IPS DF 4.7 (cell line): ENCODE measurements around the gene RHOV.
"Not testable (repeated sequence)": the region's sequence is repeated elsewhere in the genome, so short reads cannot be mapped to it uniquely, and the experiment has no call there.

Experiments
- DNase-seq: peaks from one replicate; pipeline ENCODE4 v3.0.0-alpha.2; 2013; ENCODE audit warnings: low spot score; ENCODE audit errors: extremely low read depth

The RHOV gene

GRCh38 chr15:40875991-40876730 lies 2.1 kb upstream of the RHOV start:
- DNase-seq: no peak

- DNase-seq: no peak
Observed at GRCh38 chr15:40872791-40873693, 992 bp downstream of the RHOV start.

DNA sequence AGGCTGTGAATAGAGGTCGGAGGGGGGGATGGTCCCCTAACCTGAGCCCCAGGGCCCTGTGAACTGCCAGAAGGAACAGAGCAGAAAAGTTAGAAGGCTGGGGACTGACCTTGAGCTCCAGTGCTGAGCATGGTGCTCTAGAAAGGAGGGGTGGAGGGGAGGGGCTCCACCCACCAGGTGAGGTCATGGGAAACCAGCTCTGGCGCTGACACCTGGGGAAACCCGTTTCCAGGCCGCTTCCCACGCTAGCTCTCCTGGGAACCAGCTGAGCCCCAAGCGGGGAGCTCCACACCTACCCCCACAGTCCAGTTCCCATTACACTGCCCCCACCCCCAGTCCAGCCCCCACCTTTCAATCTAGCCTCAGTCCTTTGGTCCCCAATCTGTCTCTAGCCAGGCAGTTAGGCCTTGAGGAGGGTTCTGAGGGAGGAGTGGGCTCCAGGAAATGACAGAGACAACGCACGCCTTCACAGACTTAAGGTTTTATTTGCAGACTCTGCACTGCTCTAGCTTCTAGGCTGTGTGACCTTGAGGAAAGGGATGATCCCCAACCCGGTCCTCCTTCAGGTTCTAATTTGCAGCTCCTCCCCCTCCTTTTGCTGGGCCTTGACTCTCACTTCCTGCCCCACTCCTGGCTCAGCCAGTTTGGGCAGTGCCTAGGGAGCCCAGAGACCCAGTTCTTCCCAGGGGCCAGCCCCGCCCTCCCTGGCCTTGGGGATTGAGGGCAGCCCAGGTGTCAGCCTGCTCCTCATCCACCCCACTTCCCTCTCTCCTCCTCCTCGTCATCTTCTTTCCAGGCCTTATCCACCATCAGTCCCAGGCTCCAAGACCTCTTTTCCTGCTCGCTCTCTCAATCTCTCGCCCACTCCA lies 2.1 kb downstream of the RHOV start:
- DNase-seq: no peak

DNA sequence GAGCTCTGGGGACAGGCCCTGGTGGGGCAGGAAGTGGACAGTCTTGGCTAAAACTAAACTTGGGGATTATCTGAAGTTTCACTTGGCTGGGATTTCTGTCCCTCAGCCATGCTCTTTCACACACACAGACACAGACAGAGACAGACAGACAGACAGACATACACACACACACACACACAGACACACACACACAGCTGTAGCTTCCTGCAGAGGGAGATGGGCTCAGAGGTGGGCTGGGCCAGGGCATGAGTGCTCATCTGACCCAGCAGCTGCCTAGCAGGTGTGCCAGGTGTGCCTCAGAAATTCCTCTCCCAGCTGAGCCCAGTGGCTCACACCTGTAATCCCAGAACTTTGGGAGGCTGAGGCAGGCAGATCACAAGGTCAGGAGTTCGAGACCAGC lies 3.3 kb downstream of the RHOV start:
- no peak for DNase-seq

DNA sequence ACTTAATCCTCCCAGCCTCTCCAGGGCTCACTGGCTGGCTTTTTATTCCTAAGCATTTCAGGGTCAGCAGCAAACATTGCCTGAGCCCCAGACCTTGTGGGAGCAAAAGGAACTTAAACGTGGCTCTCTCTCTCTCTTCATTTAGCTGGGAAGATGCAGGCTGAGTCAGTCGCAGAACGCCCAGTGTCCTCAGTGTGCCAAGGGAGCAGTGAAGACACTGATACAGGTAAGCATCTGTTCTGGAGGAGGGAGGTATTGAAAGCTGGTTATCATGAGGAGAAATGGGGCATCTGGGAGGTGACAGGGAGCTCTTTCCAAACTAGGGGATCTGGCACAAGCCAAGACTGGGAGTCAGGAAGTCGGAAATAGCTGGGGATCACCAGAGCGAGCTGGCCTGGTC lies 4.3 kb downstream of the RHOV start:
- DNase-seq: no peak

DNA sequence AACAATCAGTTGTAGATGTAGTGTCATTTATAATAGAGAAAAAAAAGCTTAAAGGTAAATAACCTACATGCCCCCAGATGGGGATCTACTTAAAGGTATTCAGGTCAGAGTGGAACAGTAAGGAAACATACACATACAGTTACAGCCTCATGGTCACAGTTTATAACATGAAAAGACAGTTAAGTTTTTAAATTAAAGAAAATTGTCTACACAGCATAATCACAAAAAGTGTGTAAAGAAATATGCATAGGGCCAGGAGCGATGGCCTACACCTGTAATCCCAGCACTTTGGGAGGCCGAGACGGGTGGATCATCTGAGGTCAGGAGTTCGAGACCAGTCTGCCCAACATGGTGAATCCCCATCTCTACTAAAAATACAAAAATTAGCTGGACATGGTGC lies 6.8 kb downstream of the RHOV start:
- no peak for DNase-seq

DNA sequence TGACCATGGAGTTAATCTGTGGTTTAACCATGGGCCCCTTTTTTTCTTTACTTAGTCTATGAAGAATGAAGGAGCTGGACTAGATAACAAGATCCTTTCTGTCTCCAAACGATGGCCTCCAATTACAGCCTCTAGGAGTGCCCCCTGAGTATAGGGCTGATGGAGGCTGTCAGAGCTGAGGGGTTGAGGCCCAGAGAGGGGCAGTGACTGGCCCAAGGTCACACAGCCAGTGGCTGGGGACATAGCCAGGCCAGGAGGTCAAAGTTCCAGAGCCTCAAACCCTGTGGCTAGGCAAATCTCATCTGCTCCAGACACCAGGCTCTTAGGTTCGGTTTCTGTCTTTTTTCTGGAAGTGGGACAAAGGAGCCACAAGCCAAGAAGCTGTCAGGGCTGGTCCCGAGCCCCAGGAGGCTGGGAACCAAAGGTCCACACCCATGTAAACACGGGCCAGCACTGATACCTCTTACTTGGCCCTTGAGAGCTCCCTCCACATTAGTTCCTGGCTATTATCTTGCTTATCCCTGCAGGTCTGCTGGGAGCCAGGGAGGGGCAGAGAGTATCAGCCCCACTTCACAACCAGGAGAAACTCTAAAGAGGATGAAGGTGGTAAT lies 10.3 kb downstream of the RHOV start:
- DNase-seq: no peak

DNA sequence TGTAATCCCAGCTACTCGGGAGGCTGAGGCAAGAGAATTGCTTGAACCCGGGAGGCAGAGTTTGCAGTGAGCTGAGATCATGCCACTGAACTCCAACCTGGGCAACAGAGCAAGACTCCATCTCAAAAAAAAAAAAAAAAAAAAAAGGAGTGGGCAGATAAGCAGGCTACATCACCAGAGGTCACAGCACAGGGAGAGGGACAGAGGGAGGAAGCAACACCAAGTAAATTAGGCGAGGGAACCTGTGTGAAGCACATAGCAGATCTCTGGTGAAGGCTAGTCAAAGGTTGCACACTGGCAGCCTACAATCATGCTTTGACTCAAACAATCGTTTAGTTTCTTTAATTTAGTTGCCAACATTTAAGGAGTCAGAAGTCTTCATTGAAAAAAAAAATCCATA lies 12.9 kb downstream of the RHOV start:
- DNase-seq: not testable (repeated sequence)

DNA sequence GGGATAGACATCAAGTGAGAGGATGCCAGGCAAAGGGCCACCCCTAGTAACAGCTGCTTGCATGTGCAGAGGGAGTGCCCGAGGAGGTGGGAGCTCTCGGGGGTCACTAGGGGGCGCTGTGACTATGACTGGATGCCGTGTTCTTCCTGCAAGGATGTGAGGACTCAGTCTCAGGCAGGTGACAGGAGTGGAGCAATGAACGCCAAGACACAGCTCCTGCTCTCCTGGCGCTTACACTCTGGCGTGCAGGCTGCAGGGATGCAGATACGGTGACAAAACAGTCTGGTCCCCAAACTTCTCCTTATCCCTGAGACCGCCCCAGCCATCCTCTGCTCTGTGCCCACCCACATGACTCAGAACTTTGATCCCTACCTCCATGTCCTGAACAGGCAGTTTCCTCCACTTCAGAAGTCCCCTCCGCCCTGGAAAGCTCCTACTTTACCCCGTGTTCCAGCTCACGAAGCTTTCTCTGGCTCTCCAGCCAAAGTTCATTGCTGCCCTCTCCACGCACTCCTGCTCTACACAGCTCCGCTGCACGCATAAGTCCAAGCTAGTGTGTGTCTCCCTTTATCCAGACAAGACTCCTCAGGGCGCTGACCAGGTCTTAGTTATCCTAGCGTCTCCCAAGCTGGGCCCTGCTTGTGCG lies 14.7 kb downstream of the RHOV start:
- DNase-seq: no peak

DNA sequence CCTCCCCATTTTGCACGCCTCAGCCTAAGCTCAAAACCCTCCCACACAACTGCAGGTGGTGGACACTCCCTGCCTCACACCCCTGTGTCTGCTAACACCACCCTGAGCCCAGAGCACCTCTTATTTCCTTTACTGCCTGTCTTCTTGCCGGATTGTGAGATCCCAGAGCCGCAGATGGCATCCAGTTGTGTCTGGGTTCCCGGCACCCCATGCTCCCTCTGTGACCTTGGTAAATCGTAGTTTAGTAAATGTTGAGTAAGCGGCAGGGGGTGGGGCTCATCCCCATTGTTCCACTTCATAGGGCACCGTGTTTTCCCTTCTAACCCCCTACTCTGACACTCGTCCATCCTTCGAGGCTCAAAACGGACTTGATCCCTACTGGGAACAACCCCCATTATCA lies 15.3 kb downstream of the RHOV start:
- no peak for DNase-seq

GRCh38 chr15:40857601-40858341 lies 16.3 kb downstream of the RHOV start:
- no peak for DNase-seq

DNA sequence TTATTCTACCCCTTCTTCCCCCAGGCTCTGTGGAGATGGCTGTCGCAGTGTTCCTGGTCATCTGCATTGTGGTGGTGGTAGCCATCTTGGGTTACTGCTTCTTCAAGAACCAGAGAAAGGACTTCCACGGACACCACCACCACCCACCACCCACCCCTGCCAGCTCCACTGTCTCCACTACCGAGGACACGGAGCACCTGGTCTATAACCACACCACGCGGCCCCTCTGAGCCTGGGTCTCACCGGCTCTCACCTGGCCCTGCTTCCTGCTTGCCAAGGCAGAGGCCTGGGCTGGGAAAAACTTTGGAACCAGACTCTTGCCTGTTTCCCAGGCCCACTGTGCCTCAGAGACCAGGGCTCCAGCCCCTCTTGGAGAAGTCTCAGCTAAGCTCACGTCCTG lies 17.3 kb downstream of the RHOV start:
- DNase-seq: no peak

- no peak for DNase-seq
Observed at GRCh38 chr15:40855706-40856234, 18.3 kb downstream of the RHOV start.

GRCh38 chr15:40854161-40854560 lies 19.9 kb downstream of the RHOV start:
- DNase-seq: no peak

DNA sequence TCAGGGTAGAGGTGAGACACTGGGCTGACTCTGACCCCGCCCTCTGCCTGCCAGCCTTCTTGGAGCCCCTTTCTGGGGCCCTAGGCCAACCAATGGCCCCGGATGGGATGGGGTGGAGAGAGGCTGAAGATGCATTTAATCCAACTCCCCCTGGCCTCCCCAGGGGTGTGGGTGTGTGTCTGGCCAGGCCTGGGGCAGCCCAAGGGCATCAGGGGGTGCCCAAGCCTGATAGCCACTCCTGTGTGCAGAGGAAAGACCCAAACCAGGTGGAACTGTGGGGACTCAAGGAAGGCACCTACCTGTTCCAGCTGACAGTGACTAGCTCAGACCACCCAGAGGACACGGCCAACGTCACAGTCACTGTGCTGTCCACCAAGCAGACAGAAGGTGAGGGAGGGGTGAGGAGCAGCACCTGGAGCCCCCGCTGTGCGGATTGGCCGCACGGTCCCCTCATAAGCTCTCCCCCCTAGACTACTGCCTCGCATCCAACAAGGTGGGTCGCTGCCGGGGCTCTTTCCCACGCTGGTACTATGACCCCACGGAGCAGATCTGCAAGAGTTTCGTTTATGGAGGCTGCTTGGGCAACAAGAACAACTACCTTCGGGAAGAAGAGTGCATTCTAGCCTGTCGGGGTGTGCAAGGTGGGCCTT lies 20.7 kb downstream of the RHOV start:
- DNase-seq: no peak

- DNase-seq: no peak
Observed at GRCh38 chr15:40852529-40852928, 21.5 kb downstream of the RHOV start.

DNA sequence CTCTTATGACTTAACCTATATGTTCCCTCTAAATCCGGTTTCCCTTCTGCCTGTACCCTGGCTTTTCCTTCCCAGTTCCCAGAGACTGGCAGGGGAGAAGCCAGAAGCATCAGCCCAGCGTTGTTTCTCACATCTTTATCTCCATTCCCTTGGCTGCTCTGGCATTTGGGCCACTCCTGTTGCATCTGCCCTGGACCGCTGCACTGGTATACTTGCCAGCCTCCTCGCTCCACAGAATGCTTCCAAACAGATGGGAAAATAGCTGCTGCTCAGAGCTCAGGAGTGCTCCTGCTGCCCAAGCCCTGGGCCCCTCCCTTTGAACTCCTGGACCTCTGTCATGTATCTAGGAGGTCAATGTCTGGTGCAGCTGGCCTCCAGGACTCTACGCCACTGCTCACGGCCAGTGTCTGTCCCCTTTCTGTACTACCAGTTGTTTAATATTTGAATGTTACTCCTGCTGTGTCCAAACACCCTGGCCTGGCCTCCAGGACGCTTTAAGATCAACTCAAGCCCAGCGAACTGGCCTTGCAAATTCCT lies 23.4 kb downstream of the RHOV start:
- no peak for DNase-seq

GRCh38 chr15:40847223-40847961 lies 26.6 kb downstream of the RHOV start:
- no peak for DNase-seq
